HepG2 (cell line): ENCODE measurements around the gene NLRC4. TPM values are rescaled to one million over a fixed set of nuclear protein-coding genes. Genes with fewer than 3 reads are reported as not detected.

Experiments
- ATAC-seq: fragments of 200-7000 bp; cut with Tn5 transposase; 3 replicates; pipeline ENCODE4 v1.9.1; 2020; ENCODE audit warnings: mild to moderate bottlenecking, moderate library complexity
- BruUV-seq: library from RNA; stranded (reverse); fragments of 400-500 nt; replicated peaks from 2 replicates; lab custom pipeline; 2021; lab: Mats Ljungman, UMichigan
- CTCF ChIA-PET: fragments of 300-600 bp; formaldehyde crosslinking; extraction: SDS; loops from one replicate; lab custom pipeline; 2021; ENCODE audit warnings: low total read pairs, inconsistent platforms, low intra/inter-chr PET ratio; lab: Yijun Ruan, JAX
- POLR2A ChIA-PET: fragments of 350-600 bp; sonication (Branson Sonifier 250); formaldehyde crosslinking; loops from one replicate; lab custom pipeline; 2020; ENCODE audit warnings: antibody characterized with exemption, inconsistent platforms; lab: Yijun Ruan, JAX
- DNase-seq: peaks from one replicate; pipeline ENCODE4 v3.0.0-alpha.2; 2015; ENCODE audit warnings: low spot score
- FAIRE-seq: peaks from 3 replicates; lab custom pipeline; 2011; peaks lifted over from hg19 to GRCh38; lab: Jason Lieb, UNC
- H2AFZ ChIP-seq: one replicate; pipeline ENCODE4 v1.6.1; 2011; ENCODE audit warnings: low read length, inconsistent platforms
- H3K27ac ChIP-seq: fragments of 300-600 bp; 3 replicates; pipeline ENCODE4 v1.8.0; 2011; ENCODE audit warnings: mixed run types, mild to moderate bottlenecking, mixed read lengths, low read length, inconsistent platforms; ENCODE audit not compliant: insufficient read depth; ENCODE audit errors: extremely low read length
- H3K27me3 ChIP-seq, 2 experiments: fragments of 200-600 bp in 1 of 2; 2 replicates in 1 of 2; 3 replicates in 1 of 2; pipeline versions ENCODE4 v1.6.0 to v1.8.0; 2011; ENCODE audit warnings: low read length in 2 of 2, mild to moderate bottlenecking in 2 of 2, moderate library complexity in 2 of 2, inconsistent platforms in 1 of 2; ENCODE audit not compliant: insufficient read depth in 2 of 2, control insufficient read depth in 1 of 2
- H3K36me3 ChIP-seq, 2 experiments: fragments of 200-600 bp in 1 of 2; replicated peaks in 1 of 2; 2 replicates in 1 of 2; 3 replicates in 1 of 2; pipeline versions ENCODE4 v1.5.1 to v1.8.0; 2011; ENCODE audit warnings: low read length in 2 of 2, inconsistent platforms in 1 of 2; ENCODE audit not compliant: insufficient read depth in 2 of 2, control insufficient read depth in 1 of 2
- H3K4me1 ChIP-seq: 2 replicates; pipeline ENCODE4 v1.5.1; 2012; ENCODE audit warnings: low read length, inconsistent platforms; ENCODE audit not compliant: insufficient read depth
- H3K4me2 ChIP-seq: 2 replicates; pipeline ENCODE4 v1.6.0; 2011; ENCODE audit warnings: low read depth, low read length, inconsistent platforms
- H3K4me3 ChIP-seq, 3 experiments: fragments of 200-600 bp in 1 of 3; sonication (generic), shearing (Covaris generic) in 1 of 3; replicated peaks in 1 of 3; 2 replicates each; pipeline ENCODE4 v1.5.1; 2011 to 2016; ENCODE audit warnings: low read length in 3 of 3, inconsistent platforms in 2 of 3, low read depth in 2 of 3, mild to moderate bottlenecking in 2 of 3, control low read depth in 1 of 3, mixed read lengths in 1 of 3; ENCODE audit not compliant: insufficient read depth in 1 of 3
- H3K79me2 ChIP-seq: one replicate; pipeline ENCODE4 v1.6.1; 2011; ENCODE audit warnings: low read length, inconsistent platforms; ENCODE audit not compliant: insufficient read depth
- H3K9ac ChIP-seq: 2 replicates; pipeline ENCODE4 v1.6.0; 2011; ENCODE audit warnings: mild to moderate bottlenecking, low read depth, low read length, inconsistent platforms; ENCODE audit not compliant: insufficient read depth
- H3K9me3 ChIP-seq: 2 replicates; pipeline ENCODE4 v1.5.1; 2012; ENCODE audit warnings: mild to moderate bottlenecking, low read length
- H4K20me1 ChIP-seq: 2 replicates; pipeline ENCODE4 v1.6.0; 2011; ENCODE audit warnings: inconsistent platforms, mild to moderate bottlenecking, low read length, moderate library complexity; ENCODE audit not compliant: insufficient read depth
- HNRNPLL ChIP-seq: fragments of 200-400 bp; formaldehyde crosslinking; IDR thresholded peaks from 2 replicates; pipeline ENCODE4 v1.6.1; 2017; ENCODE audit warnings: mild to moderate bottlenecking, low read depth, low read length; ENCODE audit not compliant: poor library complexity, severe bottlenecking
- NCOA1 ChIP-seq: sonication (generic); formaldehyde crosslinking; IDR thresholded peaks from 2 replicates; pipeline ENCODE4 v1.9.0; 2021; ENCODE audit warnings: missing genetic modification reagents
- NCOA2 ChIP-seq: sonication (generic); formaldehyde crosslinking; IDR thresholded peaks from 2 replicates; pipeline ENCODE4 v1.8.0; 2022; ENCODE audit warnings: inconsistent platforms
- SMC3 ChIP-seq: IDR thresholded peaks from 2 replicates; pipeline ENCODE4 v1.6.1; 2011; ENCODE audit warnings: low read length, improper control_type of control experiment
- TAF1 ChIP-seq: sonication (generic); formaldehyde crosslinking; IDR thresholded peaks from 2 replicates; pipeline ENCODE4 v1.4.0; 2020; ENCODE audit warnings: missing genetic modification reagents
- ZSCAN25 ChIP-seq: sonication (generic); formaldehyde crosslinking; IDR thresholded peaks from 2 replicates; pipeline ENCODE4 v1.8.0; 2022; ENCODE audit warnings: mild to moderate bottlenecking, missing genetic modification reagents
- WGBS: methylation state at CpG from one replicate; pipeline ENCODE4 v1.1.6; 2017; ENCODE audit warnings: low lambda C conversion rate; 5-methylcytosine and 5-hydroxymethylcytosine counted together
- in situ Hi-C: cut with HindIII; loops from 2 replicates; pipeline ENCODE4 v1.10.0; 2017; ENCODE audit warnings: low pct_unique_long_range_greater_than_20kb; ENCODE audit not compliant: extremely low pct_ligation_motif_present
- intact Hi-C: fragments of 100-400 bp; cut with micrococcal nuclease; formaldehyde crosslinking; loops from one replicate; pipeline ENCODE4 v1.10.0; 2022; ENCODE audit not compliant: unreplicated experiment
- polyA plus RNA-seq, 8 experiments: library from polyadenylated mRNA; depleted of rRNA in 3 of 8; stranded (reverse) in 7 of 8; unstranded in 1 of 8; fragments of >200 nt; fragmentation: Illumina TruSeq in 4 of 8; extraction: Trizol in 4 of 8; gene quantifications; 2 replicates each; pipeline versions ENCODE4 v1.2.1 to v1.2.3, GENCODE V29; 2011 to 2016; ENCODE audit warnings: low read depth in 4 of 8, missing spikeins in 1 of 8, mixed read lengths in 1 of 8; ENCODE audit not compliant: insufficient read depth in 1 of 8
- total RNA-seq, 5 experiments: library from RNA; depleted of rRNA; stranded (reverse); fragments of >200 nt; fragmentation: Illumina TruSeq; extraction: Trizol; gene quantifications; 2 replicates each; pipeline ENCODE4 v1.2.3, GENCODE V29; 2016; ENCODE audit warnings: low read depth in 1 of 5
- TF ChIP-seq, protein P1 (sequence below): sonication (generic); formaldehyde crosslinking; IDR thresholded peaks from 2 replicates; pipeline ENCODE4 v1.8.0; 2022; ENCODE audit warnings: missing genetic modification reagents, mild to moderate bottlenecking, inconsistent platforms, borderline replicate concordance
- TF ChIP-seq, protein P2 (sequence below): sonication (generic); formaldehyde crosslinking; IDR thresholded peaks from 2 replicates; pipeline ENCODE4 v1.5.1; 2020; ENCODE audit warnings: missing genetic modification reagents, mild to moderate bottlenecking, borderline replicate concordance
- TF ChIP-seq, protein P3 (sequence below): sonication (generic); formaldehyde crosslinking; IDR thresholded peaks from 2 replicates; pipeline ENCODE4 v1.4.0; 2020; ENCODE audit warnings: mild to moderate bottlenecking, missing genetic modification reagents
- TF ChIP-seq, protein P4 (sequence below): IDR thresholded peaks from 2 replicates; pipeline ENCODE4 v1.6.1; 2018; ENCODE audit warnings: missing genetic modification reagents, mild to moderate bottlenecking, missing compliant biosample characterization
- TF ChIP-seq, protein P5 (sequence below): sonication (generic); formaldehyde crosslinking; conservative IDR thresholded peaks from 2 replicates; pipeline ENCODE4 v1.4.0; 2020; ENCODE audit warnings: missing genetic modification reagents

The NLRC4 gene
- total and polyA plus RNA-seq, 2 of the 13 experiments (the other 11 are each of a cell fraction or from before 2014, with no cell fraction given): 0.15 to 0.29 TPM

DNA sequence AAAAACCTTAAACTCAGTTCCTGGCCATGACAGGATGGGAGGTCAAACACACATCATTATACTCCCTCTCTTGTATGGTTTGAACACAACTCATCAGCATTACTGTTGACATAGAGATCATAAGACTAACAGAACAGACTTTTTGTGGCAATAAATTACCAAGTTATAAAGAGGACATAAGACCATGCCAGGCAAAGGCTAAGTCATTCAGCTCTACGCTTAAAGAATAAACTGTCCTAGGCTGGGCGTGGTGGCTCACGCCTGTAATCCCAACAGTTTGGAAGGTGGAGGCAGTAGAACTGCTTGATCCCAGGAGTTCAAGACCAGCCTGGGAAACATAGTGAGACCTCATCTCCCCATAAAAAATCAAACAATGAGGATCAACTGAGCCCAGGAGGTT is 16.4 kb downstream of the NLRC4 start:
- FAIRE-seq: no peak
- POLR2A ChIA-PET: no interaction called here
- H3K4me3 ChIP-seq: no peak overlapping the region
- TF ChIP-seq TAF1 (no peak), HNRNPLL (no peak), NCOA2 (CRISPR knock-in tag) (no peak), ZSCAN25 (no peak), NCOA1 (CRISPR knock-in tag) (no peak), SMC3 (no peak)
- TF ChIP-seq, protein P1, sequence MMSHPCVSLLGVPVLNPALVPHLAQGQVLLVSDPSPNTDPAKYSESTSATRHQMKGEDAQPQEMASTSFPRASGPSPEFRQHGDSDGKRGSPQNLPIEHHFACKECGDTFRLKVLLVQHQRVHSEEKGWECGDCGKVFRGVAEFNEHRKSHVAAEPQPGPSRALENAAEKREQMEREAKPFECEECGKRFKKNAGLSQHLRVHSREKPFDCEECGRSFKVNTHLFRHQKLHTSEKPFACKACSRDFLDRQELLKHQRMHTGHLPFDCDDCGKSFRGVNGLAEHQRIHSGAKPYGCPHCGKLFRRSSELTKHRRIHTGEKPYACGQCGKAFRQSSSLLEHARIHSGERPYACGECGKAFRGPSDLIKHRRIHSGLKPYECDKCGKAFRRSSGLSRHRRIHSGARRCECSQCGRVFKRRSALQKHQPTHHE: no peak
- TF ChIP-seq, protein P2, sequence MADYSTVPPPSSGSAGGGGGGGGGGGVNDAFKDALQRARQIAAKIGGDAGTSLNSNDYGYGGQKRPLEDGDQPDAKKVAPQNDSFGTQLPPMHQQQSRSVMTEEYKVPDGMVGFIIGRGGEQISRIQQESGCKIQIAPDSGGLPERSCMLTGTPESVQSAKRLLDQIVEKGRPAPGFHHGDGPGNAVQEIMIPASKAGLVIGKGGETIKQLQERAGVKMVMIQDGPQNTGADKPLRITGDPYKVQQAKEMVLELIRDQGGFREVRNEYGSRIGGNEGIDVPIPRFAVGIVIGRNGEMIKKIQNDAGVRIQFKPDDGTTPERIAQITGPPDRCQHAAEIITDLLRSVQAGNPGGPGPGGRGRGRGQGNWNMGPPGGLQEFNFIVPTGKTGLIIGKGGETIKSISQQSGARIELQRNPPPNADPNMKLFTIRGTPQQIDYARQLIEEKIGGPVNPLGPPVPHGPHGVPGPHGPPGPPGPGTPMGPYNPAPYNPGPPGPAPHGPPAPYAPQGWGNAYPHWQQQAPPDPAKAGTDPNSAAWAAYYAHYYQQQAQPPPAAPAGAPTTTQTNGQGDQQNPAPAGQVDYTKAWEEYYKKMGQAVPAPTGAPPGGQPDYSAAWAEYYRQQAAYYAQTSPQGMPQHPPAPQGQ (CRISPR knock-in tag): no peak
- TF ChIP-seq, protein P3, sequence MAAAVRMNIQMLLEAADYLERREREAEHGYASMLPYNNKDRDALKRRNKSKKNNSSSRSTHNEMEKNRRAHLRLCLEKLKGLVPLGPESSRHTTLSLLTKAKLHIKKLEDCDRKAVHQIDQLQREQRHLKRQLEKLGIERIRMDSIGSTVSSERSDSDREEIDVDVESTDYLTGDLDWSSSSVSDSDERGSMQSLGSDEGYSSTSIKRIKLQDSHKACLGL: no peak
- TF ChIP-seq, protein P4, sequence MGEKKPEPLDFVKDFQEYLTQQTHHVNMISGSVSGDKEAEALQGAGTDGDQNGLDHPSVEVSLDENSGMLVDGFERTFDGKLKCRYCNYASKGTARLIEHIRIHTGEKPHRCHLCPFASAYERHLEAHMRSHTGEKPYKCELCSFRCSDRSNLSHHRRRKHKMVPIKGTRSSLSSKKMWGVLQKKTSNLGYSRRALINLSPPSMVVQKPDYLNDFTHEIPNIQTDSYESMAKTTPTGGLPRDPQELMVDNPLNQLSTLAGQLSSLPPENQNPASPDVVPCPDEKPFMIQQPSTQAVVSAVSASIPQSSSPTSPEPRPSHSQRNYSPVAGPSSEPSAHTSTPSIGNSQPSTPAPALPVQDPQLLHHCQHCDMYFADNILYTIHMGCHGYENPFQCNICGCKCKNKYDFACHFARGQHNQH: no peak
- TF ChIP-seq, protein P5, sequence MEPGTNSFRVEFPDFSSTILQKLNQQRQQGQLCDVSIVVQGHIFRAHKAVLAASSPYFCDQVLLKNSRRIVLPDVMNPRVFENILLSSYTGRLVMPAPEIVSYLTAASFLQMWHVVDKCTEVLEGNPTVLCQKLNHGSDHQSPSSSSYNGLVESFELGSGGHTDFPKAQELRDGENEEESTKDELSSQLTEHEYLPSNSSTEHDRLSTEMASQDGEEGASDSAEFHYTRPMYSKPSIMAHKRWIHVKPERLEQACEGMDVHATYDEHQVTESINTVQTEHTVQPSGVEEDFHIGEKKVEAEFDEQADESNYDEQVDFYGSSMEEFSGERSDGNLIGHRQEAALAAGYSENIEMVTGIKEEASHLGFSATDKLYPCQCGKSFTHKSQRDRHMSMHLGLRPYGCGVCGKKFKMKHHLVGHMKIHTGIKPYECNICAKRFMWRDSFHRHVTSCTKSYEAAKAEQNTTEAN (CRISPR knock-in tag): no peak
- TF ChIP-seq, all 625 proteins: peak for 0
- CTCF ChIA-PET: no interaction called here
- intact Hi-C loops (no loop called here), in situ Hi-C loops (no loop called here)
- ATAC-seq (no peak), DNase-seq (no peak)
- 91% methylated on average over 3 of the region's 3 CpGs for WGBS
- no peak overlapping the region for H3K9ac ChIP-seq
- BruUV-seq: no TSS peak
- H3K4me2 ChIP-seq: no peak overlapping the region
- H3K27me3 ChIP-seq: no peaks in the 10 kb centered on the region; a peak in 1 of 5 replicates
- H3K36me3 ChIP-seq: no peaks in the 10 kb centered on the region
- no peaks in the 10 kb centered on the region for H3K79me2 ChIP-seq
- no peaks in the 10 kb centered on the region for H4K20me1 ChIP-seq
- H2AFZ ChIP-seq: no peak overlapping the region
- H3K4me1 ChIP-seq: peaks cover 22% of the 10 kb centered on the region
- H3K9me3 ChIP-seq: no peaks in the 10 kb centered on the region
- no peak overlapping the region for H3K27ac ChIP-seq
